Peyer's patch (tissue), 4 donors: ENCODE results near the gene FAM120A.

Experiments used
- POLR2A ChIP-seq, 2 donors: fragments of 450-650 bp; IDR thresholded peaks; one replicate each; pipeline ENCODE4 v1.5.1; 2017; ENCODE audit warnings: antibody characterized with exemption in 2 of 2, mild to moderate bottlenecking in 2 of 2, moderate library complexity in 2 of 2
- TF ChIP-seq, protein P1 (sequence below), 6 experiments: fragments of 450-650 bp in 4 of 6; fragments of 200-600 bp in 2 of 6; sonication (generic) in 1 of 6; IDR thresholded peaks; one replicate each; pipeline ENCODE4 v1.5.1; 2017 to 2019; ENCODE audit warnings: antibody characterized with exemption in 6 of 6, mild to moderate bottlenecking in 3 of 6, moderate library complexity in 1 of 6

DNA sequence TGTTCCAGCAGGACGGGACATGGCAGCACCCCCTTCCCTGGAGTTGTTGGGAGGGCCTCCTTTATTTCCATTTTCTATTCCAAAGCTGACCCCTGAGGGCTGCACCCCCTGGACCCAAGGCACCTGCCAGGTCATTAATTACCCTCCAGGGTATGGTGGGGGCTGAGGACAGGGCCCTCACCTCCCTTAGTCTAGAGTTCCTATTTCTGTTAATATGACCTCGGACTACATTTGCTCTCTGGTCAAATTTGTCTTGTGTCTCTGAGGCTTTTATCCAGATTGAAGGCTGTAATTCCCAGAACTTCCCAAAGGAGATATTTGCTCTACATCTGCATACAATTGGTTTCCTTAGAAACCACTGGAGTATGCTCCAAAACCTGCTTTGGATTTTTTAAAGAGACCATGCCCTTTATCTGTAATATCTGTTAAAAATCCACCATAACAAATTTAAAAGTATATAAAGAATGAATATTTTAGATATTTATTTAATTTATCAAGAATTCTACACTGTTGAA is 141.7 kb downstream of the FAM120A start:
- no peak for TF ChIP-seq POLR2A (IDR thresholded peaks at IDR 0.05)
- TF ChIP-seq, protein P1, sequence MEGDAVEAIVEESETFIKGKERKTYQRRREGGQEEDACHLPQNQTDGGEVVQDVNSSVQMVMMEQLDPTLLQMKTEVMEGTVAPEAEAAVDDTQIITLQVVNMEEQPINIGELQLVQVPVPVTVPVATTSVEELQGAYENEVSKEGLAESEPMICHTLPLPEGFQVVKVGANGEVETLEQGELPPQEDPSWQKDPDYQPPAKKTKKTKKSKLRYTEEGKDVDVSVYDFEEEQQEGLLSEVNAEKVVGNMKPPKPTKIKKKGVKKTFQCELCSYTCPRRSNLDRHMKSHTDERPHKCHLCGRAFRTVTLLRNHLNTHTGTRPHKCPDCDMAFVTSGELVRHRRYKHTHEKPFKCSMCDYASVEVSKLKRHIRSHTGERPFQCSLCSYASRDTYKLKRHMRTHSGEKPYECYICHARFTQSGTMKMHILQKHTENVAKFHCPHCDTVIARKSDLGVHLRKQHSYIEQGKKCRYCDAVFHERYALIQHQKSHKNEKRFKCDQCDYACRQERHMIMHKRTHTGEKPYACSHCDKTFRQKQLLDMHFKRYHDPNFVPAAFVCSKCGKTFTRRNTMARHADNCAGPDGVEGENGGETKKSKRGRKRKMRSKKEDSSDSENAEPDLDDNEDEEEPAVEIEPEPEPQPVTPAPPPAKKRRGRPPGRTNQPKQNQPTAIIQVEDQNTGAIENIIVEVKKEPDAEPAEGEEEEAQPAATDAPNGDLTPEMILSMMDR (IDR thresholded peaks at IDR 0.05): no peak
